ENCODE measurements around the gene LKAAEAR1.

DNA sequence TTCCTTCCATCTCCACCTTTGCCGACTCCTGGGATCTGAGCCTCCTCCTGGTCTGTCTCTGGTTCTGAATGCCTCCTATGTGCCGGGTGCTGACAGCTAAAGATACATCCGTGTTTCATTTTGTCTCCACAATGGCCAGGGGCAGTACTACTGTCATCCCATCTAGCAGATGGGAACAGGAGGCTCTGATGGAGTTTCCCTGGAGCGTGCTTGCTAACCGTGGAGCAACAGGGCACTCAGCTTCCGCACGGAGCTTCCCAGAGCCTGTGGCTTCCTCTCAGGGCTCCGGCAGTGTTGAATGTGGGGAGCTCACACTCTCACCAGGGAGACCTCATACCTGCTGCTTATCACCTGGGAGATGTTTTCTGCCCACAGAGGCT lies 35.1 kb upstream of the LKAAEAR1 start:
- TF ChIP-seq, protein P1, sequence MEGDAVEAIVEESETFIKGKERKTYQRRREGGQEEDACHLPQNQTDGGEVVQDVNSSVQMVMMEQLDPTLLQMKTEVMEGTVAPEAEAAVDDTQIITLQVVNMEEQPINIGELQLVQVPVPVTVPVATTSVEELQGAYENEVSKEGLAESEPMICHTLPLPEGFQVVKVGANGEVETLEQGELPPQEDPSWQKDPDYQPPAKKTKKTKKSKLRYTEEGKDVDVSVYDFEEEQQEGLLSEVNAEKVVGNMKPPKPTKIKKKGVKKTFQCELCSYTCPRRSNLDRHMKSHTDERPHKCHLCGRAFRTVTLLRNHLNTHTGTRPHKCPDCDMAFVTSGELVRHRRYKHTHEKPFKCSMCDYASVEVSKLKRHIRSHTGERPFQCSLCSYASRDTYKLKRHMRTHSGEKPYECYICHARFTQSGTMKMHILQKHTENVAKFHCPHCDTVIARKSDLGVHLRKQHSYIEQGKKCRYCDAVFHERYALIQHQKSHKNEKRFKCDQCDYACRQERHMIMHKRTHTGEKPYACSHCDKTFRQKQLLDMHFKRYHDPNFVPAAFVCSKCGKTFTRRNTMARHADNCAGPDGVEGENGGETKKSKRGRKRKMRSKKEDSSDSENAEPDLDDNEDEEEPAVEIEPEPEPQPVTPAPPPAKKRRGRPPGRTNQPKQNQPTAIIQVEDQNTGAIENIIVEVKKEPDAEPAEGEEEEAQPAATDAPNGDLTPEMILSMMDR (IDR thresholded peaks at IDR 0.05), result no peak
- TF ChIP-seq POLR2A (IDR thresholded peaks at IDR 0.05), result no peak
